Right lobe of liver (tissue), 6 donors: ENCODE data around the gene OR12D1. TPM values are rescaled to one million over a fixed set of nuclear protein-coding genes. Genes with fewer than 3 reads are reported as not detected.

ENCODE experiments used
- ATAC-seq, 4 donors: fragments of 200-7000 bp; cut with Tn5 transposase; one replicate each; pipeline ENCODE4 v1.9.1; 2020; ENCODE audit warnings: mild to moderate bottlenecking in 4 of 4, moderate library complexity in 4 of 4
- DNase-seq, 3 donors: peaks; one replicate each; pipeline ENCODE4 v3.0.0-alpha.2; 2020
- H3K27ac ChIP-seq, 3 donors: fragments of 200-600 bp; one replicate each; pipeline ENCODE4 v1.8.0; 2022
- H3K27me3 ChIP-seq, 2 donors: fragments of 200-600 bp; one replicate each; pipeline ENCODE4 v1.8.0; 2022
- H3K36me3 ChIP-seq, 4 donors: fragments of 200-600 bp; sonication (generic) in 1 of 4; one replicate each; pipeline versions ENCODE4 v1.5.1 to v1.8.0; 2017 to 2022; ENCODE audit warnings: control low read depth in 1 of 4
- H3K4me1 ChIP-seq, 4 donors: fragments of 200-600 bp; sonication (generic) in 1 of 4; one replicate each; pipeline versions ENCODE4 v1.5.1 to v1.8.0; 2017 to 2022; ENCODE audit warnings: control low read depth in 1 of 4
- H3K4me3 ChIP-seq, 3 donors: fragments of 200-600 bp; one replicate each; pipeline ENCODE4 v1.8.0; 2022
- H3K9me3 ChIP-seq, 4 donors: fragments of 200-600 bp; sonication (generic) in 1 of 4; one replicate each; pipeline versions ENCODE4 v1.5.1 to v1.8.0; 2017 to 2022; ENCODE audit warnings: control low read depth in 1 of 4
- CTCF ChIP-seq, 4 donors: fragments of 200-600 bp in 3 of 4; fragments of 450-650 bp in 1 of 4; IDR thresholded peaks; one replicate each; pipeline versions ENCODE4 v1.5.1 to v1.8.0; 2016 to 2022; ENCODE audit warnings: antibody characterized with exemption in 4 of 4, mild to moderate bottlenecking in 2 of 4
- POLR2A ChIP-seq: fragments of 450-650 bp; IDR thresholded peaks from one replicate; pipeline ENCODE4 v1.6.1; 2017; ENCODE audit warnings: antibody characterized with exemption, mild to moderate bottlenecking
- WGBS: methylation state at CpG from one replicate; pipeline ENCODE4 v1.1.6; 2018; ENCODE audit warnings: low coverage, low lambda C conversion rate; ENCODE audit not compliant: insufficient coverage; ENCODE audit errors: missing lambda C conversion rate; 5-methylcytosine and 5-hydroxymethylcytosine counted together
- intact Hi-C, 2 donors: fragments of 100-400 bp; cut with DNase I; formaldehyde crosslinking; loops; one replicate each; pipeline versions ENCODE4 v1.11.2 to v1.14.1; 2022
- long read RNA-seq: library from polyadenylated mRNA; unstranded; transcript quantifications from one replicate; pipeline ENCODE4 v2.0.0, GENCODE V29; 2019
- total RNA-seq, 6 experiments: library from RNA; depleted of rRNA in 2 of 6; stranded (reverse); fragments of >200 nt in 2 of 6; fragmentation: NEBNext Ultra II Directional in 3 of 6; extraction: Animal tissue kit (Norgen Biotek cat#: 25700) in 3 of 6; gene quantifications; one replicate each; pipeline versions ENCODE4 v1.1.0 to v1.2.4, GENCODE V29; 2016 to 2023
- donor health status: DM: no; HTN: yes; CAD: no.
- donor health status: DM: no; HTN: no; CAD: no.
- donor health status: DM: no; HTN: no; CAD: no.
- donor health status: DM: no; HTN: yes; CAD: no.
- donor health status: DM: no; HTN: yes; CAD: no.

OR12D1 gene
- not detected for total RNA-seq
- long read RNA-seq, result 0 reads

GRCh38 chr6:29414588-29414987 lies at the start of gene OR12D1:
Gene OR12D1, plus strand, starts transcription at chr6:29414928.
- TF ChIP-seq CTCF (IDR thresholded peaks at IDR 0.05) (peak; percentile 45 to 52 (median 48)), POLR2A (no peak)
- ATAC-seq (peak; percentile 36 to 84 (median 54)), DNase-seq (no peak)
- Histone ChIP-seq H3K9me3 (no peaks in the 10 kb centered on the region), H3K36me3 (no peaks in the 10 kb centered on the region), H3K27ac (no peak within 1 kb of the TSS), H3K4me3 (no peak within 1 kb of the TSS), H3K27me3 (no peaks in the 10 kb centered on the region), H3K4me1 (no peaks in the 10 kb centered on the region)
- intact Hi-C loops, result no loop called here

- no peak for ATAC-seq
- 84% methylated on average over 3 of the region's 3 CpGs for WGBS
- no peak for DNase-seq
- no peaks in the 10 kb centered on the region for H3K36me3 ChIP-seq
- H3K27me3 ChIP-seq, result no peaks in the 10 kb centered on the region
- no peak for TF ChIP-seq POLR2A
- no peak for TF ChIP-seq CTCF (IDR thresholded peaks at IDR 0.05)
- H3K27ac ChIP-seq, result no peak within 1 kb of the TSS
- intact Hi-C loops, result no loop called here
- H3K4me3 ChIP-seq, result no peak within 1 kb of the TSS
- H3K4me1 ChIP-seq, result no peaks in the 10 kb centered on the region
- no peaks in the 10 kb centered on the region for H3K9me3 ChIP-seq
Measured at GRCh38 chr6:29368765-29369164, 46.0 kb upstream of the OR12D1 start, which contains the start of gene OR5V1. Gene OR5V1, minus strand, starts transcription at chr6:29368865. Its CDS starts 12,670 bp downstream, at chr6:29356195.

- intact Hi-C loops, result no loop called here
- TF ChIP-seq POLR2A (no peak), CTCF (IDR thresholded peaks at IDR 0.05) (no peak)
- no peaks in the 10 kb centered on the region for H3K4me1 ChIP-seq
- H3K27ac ChIP-seq, result no peak within 1 kb of the TSS
- no peak for ATAC-seq
- no peaks in the 10 kb centered on the region for H3K27me3 ChIP-seq
- H3K4me3 ChIP-seq, result no peak within 1 kb of the TSS
- no peaks in the 10 kb centered on the region for H3K36me3 ChIP-seq
- DNase-seq, result no peak
- H3K9me3 ChIP-seq, result no peaks in the 10 kb centered on the region
- WGBS, result 64% methylated on average over 1 of the region's 1 CpG
Measured at GRCh38 chr6:29375191-29375590, 39.5 kb upstream of the OR12D1 start, which contains the start of gene OR12D3. Gene OR12D3, minus strand, starts transcription at chr6:29375291. Its CDS starts 4 bp downstream, at chr6:29375287.

GRCh38 chr6:29376003-29376402 lies 38.7 kb upstream of the OR12D1 start:
- Histone ChIP-seq H3K36me3 (no peaks in the 10 kb centered on the region), H3K9me3 (no peaks in the 10 kb centered on the region), H3K4me1 (no peaks in the 10 kb centered on the region), H3K27ac (no peak overlapping the region), H3K27me3 (no peaks in the 10 kb centered on the region), H3K4me3 (no peak overlapping the region)
- no peak for ATAC-seq
- intact Hi-C loops, result no loop called here
- TF ChIP-seq POLR2A (no peak), CTCF (IDR thresholded peaks at IDR 0.05) (peak in 1 of 4 donors; percentile 5)
- DNase-seq, result no peak

GRCh38 chr6:29388533-29388932 lies 26.2 kb upstream of the OR12D1 start:
- ATAC-seq (no peak), DNase-seq (no peak)
- intact Hi-C loops, result no loop called here
- H3K9me3 ChIP-seq, result no peaks in the 10 kb centered on the region
- no peaks in the 10 kb centered on the region for H3K4me1 ChIP-seq
- no peak for TF ChIP-seq POLR2A
- no peak for TF ChIP-seq CTCF (IDR thresholded peaks at IDR 0.05)
- no peaks in the 10 kb centered on the region for H3K27me3 ChIP-seq
- H3K4me3 ChIP-seq, result no peak overlapping the region
- WGBS, result 41% methylated on average over 4 of the region's 4 CpGs
- no peak overlapping the region for H3K27ac ChIP-seq
- H3K36me3 ChIP-seq, result no peaks in the 10 kb centered on the region
